ENCODE measurements around the gene LILRB3. TPM values are rescaled to one million over a fixed set of nuclear protein-coding genes. Genes with fewer than 3 reads are reported as not detected.
"Not testable (repeated sequence)": the region's sequence is repeated elsewhere in the genome, so short reads cannot be mapped to it uniquely, and the experiment has no call there.

LILRB3 gene
- total RNA-seq, 1 donor from 2014 or later: 0.50 TPM

- no peak for TF ChIP-seq CTCF (IDR thresholded peaks at IDR 0.05; ENCODE audit: unreplicated experiment)
- Mint-ChIP-seq H3K27ac (peak overlapping the region; percentile 79), H3K36me3 (ENCODE audit: insufficient read depth) (peaks cover 32% of the 10 kb centered on the region), H3K4me1 (ENCODE audit: low read depth) (peaks cover 52% of the 10 kb centered on the region), H3K9me3 (ENCODE audit: low read depth) (no peaks in the 10 kb centered on the region), H3K4me3 (ENCODE audit: low read depth) (no peak overlapping the region), H3K27me3 (no peaks in the 10 kb centered on the region)
- no peak for DNase-seq (ENCODE audit: low spot score, unreplicated experiment)
Measured at GRCh38 chr19:54207676-54207982, 15.2 kb downstream of the LILRB3 start.

- not testable (repeated sequence) for H3K27ac Mint-ChIP-seq; H3K27me3 Mint-ChIP-seq; H3K4me3 Mint-ChIP-seq (ENCODE audit: low read depth); H3K9me3 Mint-ChIP-seq (ENCODE audit: low read depth); DNase-seq (ENCODE audit: low spot score, unreplicated experiment)
- H3K36me3 Mint-ChIP-seq (ENCODE audit: insufficient read depth): peaks cover 35% of the 10 kb centered on the region
- peaks cover 57% of the 10 kb centered on the region for H3K4me1 Mint-ChIP-seq (ENCODE audit: low read depth)
Measured at GRCh38 chr19:54207193-54207592, 15.6 kb downstream of the LILRB3 start.

- H3K36me3 Mint-ChIP-seq (ENCODE audit: insufficient read depth): peaks cover 35% of the 10 kb centered on the region
- H3K4me1 Mint-ChIP-seq (ENCODE audit: low read depth): peaks cover 60% of the 10 kb centered on the region
- no peak overlapping the region for H3K27ac Mint-ChIP-seq
- H3K9me3 Mint-ChIP-seq (ENCODE audit: low read depth): no peaks in the 10 kb centered on the region
- no peak overlapping the region for H3K4me3 Mint-ChIP-seq (ENCODE audit: low read depth)
- no peaks in the 10 kb centered on the region for H3K27me3 Mint-ChIP-seq
- no peak for TF ChIP-seq CTCF (IDR thresholded peaks at IDR 0.05; ENCODE audit: unreplicated experiment)
- no peak for DNase-seq (ENCODE audit: low spot score, unreplicated experiment)
Measured at GRCh38 chr19:54206831-54207177, 16.0 kb downstream of the LILRB3 start.

GRCh38 chr19:54206030-54206830 lies 16.6 kb downstream of the LILRB3 start:
- Mint-ChIP-seq H3K27ac (no peak overlapping the region), H3K36me3 (ENCODE audit: insufficient read depth) (peaks cover 34% of the 10 kb centered on the region), H3K9me3 (ENCODE audit: low read depth) (no peaks in the 10 kb centered on the region), H3K4me1 (ENCODE audit: low read depth) (peaks cover 62% of the 10 kb centered on the region), H3K4me3 (ENCODE audit: low read depth) (no peak overlapping the region), H3K27me3 (no peaks in the 10 kb centered on the region)
- no peak for DNase-seq (ENCODE audit: low spot score, unreplicated experiment)
- TF ChIP-seq CTCF (IDR thresholded peaks at IDR 0.05; ENCODE audit: unreplicated experiment): no peak

GRCh38 chr19:54204767-54205468 lies 17.9 kb downstream of the LILRB3 start:
- TF ChIP-seq CTCF (IDR thresholded peaks at IDR 0.05; ENCODE audit: unreplicated experiment): no peak
- DNase-seq (ENCODE audit: low spot score, unreplicated experiment): no peak
- Mint-ChIP-seq H3K27me3 (no peaks in the 10 kb centered on the region), H3K4me1 (ENCODE audit: low read depth) (peaks cover 51% of the 10 kb centered on the region), H3K36me3 (ENCODE audit: insufficient read depth) (peaks cover 31% of the 10 kb centered on the region), H3K9me3 (ENCODE audit: low read depth) (no peaks in the 10 kb centered on the region), H3K4me3 (ENCODE audit: low read depth) (no peak overlapping the region), H3K27ac (peak overlapping the region; percentile 22)

All from progenitor cell of endocrine pancreas (in vitro differentiated cells).